CD4-positive, alpha-beta T cell treated with Interleukin-6 for 4 hours (primary cell): Measurements from ENCODE around the gene TP53BP1.
"Not testable (repeated sequence)": the region's sequence is repeated elsewhere in the genome, so short reads cannot be mapped to it uniquely, and the experiment has no call there.

Source experiments
- DNase-seq: peaks from one replicate; pipeline ENCODE4 v3.0.0-alpha.2; 2020; ENCODE audit warnings: mixed read lengths

TP53BP1 gene

DNA sequence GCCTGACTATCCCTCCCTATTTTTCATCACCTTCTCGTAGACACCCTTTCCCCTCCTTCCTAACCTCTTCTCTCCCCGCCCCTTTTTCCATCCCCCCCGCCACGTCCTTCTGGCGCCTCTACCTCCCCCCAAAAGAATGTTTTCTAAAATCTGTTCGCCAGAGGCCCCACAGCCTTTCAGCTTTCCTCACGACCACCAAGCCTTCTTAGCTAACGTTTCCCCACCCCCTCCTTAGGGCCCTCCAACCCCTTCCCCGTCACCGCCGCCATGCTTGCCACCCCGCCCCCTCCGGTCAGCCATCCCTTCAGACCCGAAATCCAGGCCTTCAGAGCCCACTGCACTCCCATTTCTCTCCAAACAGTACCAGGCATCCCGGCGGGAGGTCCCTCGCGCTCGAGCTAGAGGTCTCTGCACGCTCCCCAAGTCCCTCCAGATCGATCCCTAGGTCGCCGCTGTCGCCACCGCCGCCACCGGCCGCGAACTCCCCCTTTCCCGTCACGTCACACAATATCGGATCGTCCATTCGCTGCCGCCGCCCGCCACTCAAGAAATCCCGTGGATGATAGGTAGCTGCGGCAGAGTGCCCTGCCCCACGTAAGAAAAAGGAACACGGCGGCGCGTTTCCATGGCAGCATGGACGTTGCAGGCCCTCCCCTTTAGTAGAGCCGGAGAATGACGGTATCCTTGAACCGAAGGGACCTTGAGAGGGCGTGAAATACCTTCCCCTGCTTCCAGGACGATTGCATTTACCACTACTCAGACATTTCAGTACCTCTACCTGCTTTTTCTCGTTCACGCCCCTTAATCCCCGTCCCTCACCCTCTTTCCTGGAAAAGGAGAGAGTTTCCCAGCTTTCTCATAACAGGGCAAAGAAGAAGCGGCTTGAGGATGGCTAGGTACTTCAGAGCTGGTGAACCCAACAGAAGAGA is at the start of gene TP53BP1:
Gene TP53BP1 (minus strand): TSS at position 484 of the 929 bp plus-strand sequence. CDS start 113 bp downstream, at position 371.
- DNase-seq = peak; percentile 95

DNA sequence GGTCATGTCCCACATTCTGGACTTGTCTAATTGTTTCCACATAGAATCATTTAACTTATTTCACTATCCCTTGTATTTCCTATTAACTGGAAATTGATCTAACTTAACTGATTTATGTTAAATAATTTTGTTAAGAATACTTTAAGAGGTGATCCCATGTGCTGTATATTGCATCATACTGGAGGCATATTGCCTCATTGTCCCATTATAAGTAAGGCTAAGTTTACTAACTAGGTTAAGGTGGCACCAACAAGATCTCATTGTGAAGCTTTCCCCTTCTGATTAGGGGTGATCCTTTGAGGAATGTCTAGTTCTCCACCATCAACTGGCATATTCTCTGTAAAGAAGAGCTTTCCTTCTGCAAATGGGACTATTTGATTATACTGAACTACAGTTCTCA is 48.8 kb upstream of the TP53BP1 start:
- no peak for DNase-seq

DNA sequence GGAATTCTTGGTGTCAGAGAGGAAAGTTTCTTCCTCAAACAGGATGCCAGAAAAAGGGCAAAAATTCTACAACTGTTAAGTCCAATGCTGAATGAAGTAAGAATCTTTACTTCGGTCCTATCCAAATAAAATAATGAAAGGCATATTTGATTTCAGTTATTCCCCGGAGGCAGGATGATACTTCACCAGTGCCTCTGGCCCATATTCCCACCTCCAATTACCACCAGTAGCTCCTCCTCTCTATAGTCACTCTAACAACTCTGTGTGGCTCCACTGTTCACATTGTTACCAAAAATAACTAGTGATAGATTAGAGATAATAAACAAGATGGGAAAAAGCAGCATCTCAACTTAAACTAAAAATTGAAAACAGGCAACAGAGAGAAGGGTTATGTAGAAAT is 45.1 kb upstream of the TP53BP1 start:
- DNase-seq = no peak

GRCh38 chr15:43534897-43535296 is 41.9 kb upstream of the TP53BP1 start:
- no peak for DNase-seq

GRCh38 chr15:43532826-43533225 is 39.9 kb upstream of the TP53BP1 start:
- DNase-seq = not testable (repeated sequence)

DNA sequence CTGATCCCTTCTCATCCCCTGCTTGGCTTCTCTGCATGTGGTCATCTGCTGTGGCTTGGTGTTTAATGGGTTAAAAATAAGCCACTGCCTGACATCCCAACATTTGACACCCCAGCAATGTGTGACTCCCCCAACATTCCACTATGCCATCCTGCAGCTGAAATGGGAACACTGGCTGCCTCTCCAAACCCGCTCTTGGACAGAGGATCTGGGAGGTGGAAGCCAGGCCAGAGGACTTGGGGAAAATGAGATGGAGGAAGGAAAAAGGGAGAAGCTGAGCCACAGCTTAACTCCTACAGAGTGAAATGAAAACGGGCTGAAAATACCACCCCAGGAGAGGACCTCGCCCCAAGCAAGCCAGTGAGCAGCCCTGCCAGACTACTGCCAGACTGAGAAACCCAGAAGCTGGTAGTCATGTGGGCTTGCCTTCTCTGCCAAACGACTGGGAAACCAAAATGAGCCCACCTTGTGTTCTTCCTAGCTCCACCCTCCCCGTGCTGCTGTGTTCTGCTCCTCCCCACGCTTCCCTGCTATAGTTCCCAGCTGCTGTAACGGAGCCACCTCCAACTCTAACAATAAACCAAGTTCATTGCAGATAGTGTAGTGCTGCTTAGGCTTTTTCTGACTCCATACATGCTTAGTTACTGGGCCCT is 38.2 kb upstream of the TP53BP1 start:
- no peak for DNase-seq

DNA sequence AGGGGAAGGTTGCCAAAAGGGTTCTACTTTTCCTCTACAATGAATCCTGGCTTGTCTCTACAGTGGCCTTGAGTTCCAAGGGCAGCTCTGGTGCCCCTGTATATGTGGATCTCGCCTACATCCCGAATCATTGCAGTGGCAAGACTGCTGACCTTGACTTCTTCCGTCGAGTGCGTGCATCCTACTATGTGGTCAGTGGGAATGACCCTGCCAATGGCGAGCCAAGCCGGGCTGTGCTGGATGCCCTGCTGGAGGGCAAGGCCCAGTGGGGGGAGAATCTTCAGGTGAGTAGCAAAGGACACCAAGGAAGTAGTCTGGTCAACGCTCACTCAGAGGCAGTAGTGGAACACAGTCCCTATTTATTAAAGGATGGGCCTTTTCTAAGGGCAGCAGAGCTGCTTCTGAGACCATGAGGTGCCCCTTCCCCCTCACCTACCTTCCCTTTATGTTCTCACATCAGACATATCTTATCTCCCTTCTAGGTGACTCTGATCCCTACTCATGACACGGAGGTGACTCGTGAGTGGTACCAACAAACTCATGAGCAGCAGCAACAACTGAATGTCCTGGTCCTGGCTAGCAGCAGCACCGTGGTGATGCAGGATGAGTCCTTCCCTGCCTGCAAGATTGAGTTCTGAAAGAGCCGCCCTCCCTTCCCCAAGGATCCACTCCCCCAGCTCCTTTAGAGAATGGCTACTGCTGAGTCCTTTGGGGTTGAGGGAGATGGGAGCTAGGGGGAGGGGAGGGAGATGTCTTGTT is 36.8 kb upstream of the TP53BP1 start:
- DNase-seq = no peak

GRCh38 chr15:43529141-43529540 is 36.2 kb upstream of the TP53BP1 start:
- DNase-seq = no peak

- no peak for DNase-seq
Measured at GRCh38 chr15:43528542-43529007, 35.6 kb upstream of the TP53BP1 start.

DNA sequence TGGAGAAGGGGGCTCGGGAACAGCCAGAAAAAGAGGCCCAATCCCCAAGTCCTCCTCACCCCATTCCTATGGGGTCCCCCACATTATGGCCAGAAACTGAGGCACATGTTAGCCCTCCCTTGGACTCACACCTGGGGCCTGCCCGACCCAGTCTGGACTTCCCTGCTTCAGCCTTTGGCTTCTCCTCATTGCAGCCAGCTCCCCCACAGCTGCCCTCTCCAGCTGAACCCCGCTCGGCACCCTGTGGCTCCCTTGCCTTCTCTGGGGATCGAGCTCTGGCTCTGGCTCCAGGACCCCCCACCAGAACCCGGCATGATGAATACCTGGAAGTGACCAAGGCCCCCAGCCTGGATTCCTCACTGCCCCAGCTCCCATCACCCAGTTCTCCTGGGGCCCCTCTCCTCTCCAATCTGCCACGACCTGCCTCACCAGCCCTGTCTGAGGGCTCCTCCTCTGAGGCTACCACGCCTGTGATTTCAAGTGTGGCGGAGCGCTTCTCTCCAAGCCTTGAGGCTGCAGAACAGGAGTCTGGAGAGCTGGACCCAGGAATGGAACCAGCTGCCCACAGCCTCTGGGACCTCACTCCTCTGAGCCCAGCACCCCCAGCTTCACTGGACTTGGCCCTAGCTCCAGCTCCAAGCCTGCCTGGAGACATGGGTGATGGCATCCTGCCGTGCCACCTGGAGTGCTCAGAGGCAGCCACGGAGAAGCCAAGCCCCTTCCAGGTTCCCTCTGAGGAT is 35.0 kb upstream of the TP53BP1 start:
- no peak for DNase-seq

DNA sequence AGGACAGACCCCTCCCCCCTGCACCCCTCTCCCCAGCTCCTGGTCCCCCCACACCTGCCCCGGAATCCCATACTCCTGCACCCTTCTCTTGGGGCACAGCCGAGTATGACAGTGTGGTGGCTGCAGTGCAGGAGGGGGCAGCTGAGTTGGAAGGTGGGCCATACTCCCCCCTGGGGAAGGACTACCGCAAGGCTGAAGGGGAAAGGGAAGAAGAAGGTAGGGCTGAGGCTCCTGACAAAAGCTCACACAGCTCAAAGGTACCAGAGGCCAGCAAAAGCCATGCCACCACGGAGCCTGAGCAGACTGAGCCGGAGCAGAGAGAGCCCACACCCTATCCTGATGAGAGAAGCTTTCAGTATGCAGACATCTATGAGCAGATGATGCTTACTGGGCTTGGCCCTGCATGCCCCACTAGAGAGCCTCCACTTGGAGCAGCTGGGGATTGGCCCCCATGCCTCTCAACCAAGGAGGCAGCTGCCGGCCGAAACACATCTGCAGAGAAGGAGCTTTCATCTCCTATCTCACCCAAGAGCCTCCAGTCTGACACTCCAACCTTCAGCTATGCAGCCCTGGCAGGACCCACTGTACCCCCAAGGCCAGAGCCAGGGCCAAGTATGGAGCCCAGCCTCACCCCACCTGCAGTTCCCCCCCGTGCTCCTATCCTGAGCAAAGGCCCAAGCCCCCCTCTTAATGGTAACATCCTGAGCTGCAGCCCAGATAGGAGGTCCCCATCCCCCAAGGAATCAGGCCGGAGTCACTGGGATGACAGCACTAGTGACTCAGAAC is 34.3 kb upstream of the TP53BP1 start:
- no peak for DNase-seq

DNA sequence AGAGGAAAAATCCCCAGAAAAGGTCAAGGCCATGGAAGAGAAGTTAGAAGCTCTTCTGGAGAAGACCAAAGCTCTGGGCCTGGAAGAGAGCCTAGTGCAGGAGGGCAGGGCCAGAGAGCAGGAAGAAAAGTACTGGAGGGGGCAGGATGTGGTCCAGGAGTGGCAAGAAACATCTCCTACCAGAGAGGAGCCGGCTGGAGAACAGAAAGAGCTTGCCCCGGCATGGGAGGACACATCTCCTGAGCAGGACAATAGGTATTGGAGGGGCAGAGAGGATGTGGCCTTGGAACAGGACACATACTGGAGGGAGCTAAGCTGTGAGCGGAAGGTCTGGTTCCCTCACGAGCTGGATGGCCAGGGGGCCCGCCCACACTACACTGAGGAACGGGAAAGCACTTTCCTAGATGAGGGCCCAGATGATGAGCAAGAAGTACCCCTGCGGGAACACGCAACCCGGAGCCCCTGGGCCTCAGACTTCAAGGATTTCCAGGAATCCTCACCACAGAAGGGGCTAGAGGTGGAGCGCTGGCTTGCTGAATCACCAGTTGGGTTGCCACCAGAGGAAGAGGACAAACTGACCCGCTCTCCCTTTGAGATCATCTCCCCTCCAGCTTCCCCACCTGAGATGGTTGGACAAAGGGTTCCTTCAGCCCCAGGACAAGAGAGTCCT is 33.4 kb upstream of the TP53BP1 start:
- DNase-seq = no peak

- DNase-seq = no peak
Measured at GRCh38 chr15:43525131-43525530, 32.2 kb upstream of the TP53BP1 start.

DNA sequence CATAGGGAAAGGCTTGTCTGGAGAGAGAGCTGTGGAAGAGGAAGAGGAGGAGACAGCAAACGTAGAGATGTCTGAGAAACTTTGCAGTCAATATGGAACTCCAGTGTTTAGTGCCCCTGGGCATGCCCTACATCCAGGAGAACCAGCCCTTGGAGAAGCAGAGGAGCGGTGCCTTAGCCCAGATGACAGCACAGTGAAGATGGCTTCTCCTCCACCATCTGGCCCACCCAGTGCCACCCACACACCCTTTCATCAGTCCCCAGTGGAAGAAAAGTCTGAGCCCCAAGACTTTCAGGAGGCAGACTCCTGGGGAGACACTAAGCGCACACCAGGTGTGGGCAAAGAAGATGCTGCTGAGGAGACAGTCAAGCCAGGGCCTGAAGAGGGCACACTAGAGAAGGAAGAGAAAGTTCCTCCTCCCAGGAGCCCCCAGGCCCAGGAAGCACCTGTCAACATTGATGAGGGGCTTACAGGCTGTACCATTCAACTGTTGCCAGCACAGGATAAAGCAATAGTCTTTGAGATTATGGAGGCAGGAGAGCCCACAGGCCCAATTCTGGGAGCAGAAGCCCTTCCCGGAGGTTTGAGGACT is 31.4 kb upstream of the TP53BP1 start:
- no peak for DNase-seq

DNA sequence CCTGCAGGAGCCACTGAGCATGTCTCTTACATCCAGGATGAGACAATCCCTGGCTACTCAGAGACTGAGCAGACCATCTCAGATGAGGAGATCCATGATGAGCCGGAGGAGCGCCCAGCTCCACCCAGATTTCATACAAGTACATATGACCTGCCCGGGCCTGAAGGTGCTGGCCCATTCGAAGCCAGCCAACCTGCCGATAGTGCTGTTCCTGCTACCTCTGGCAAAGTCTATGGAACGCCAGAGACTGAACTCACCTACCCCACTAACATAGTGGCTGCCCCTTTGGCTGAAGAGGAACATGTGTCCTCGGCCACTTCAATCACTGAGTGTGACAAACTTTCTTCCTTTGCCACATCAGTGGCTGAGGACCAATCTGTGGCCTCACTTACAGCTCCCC is 30.7 kb upstream of the TP53BP1 start:
- no peak for DNase-seq

- DNase-seq = no peak
Measured at GRCh38 chr15:43522247-43522646, 29.3 kb upstream of the TP53BP1 start.

DNA sequence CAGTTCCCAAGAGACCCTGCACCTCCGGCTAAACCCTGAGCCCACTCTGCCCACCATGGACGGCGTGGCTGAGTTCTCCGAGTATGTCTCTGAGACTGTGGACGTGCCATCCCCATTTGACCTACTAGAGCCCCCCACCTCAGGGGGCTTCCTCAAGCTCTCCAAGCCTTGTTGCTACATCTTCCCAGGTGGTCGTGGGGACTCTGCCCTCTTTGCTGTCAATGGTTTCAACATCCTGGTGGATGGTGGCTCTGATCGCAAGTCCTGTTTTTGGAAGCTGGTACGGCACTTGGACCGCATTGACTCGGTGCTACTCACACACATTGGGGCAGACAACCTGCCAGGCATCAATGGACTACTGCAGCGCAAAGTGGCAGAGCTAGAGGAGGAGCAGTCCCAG is 28.5 kb upstream of the TP53BP1 start:
- DNase-seq = no peak

- DNase-seq = no peak
Measured at GRCh38 chr15:43520138-43520537, 27.2 kb upstream of the TP53BP1 start.

- DNase-seq = no peak
Measured at GRCh38 chr15:43519196-43519595, 26.2 kb upstream of the TP53BP1 start.

DNA sequence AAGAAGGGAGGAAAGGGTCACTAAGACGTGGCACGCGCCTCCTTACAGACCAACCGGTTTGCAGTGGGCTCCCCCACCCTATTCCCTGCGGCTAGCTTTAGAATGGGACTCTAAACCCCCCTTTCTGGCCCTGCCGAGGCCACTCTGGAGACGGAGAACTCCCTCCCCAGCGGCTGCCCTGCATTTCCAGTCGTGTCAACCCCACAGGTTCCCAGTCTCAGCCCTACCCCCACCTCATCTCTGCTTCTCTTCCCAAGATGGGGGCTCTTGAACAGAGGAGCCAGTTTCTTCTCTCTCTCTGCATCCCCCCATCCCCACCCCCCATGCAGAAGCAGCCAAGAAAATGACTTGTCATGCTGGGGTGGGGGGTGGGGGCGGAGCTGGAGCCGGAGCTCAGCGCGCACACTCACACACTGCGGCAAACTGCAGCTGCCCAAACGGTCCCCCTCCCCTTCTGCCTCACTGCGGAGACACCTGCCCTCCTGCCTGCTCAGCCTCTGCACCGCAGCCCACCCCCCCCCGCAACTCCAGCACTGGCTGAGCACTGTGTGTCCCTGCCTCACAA is 25.3 kb upstream of the TP53BP1 start:
- peak; percentile 29 for DNase-seq
